Naive B cell (primary cell): ENCODE data around the gene KHSRP. TPM values are rescaled to one million over a fixed set of nuclear protein-coding genes. Genes with fewer than 3 reads are reported as not detected.

Experiments used
- ATAC-seq, 2 donors: fragments of 150-1000 bp; cut with Tn5 transposase; 2 replicates each; pipeline ENCODE4 v1.10.0; 2021; ENCODE audit warnings: low read depth in 2 of 2, mild to moderate bottlenecking in 2 of 2, moderate library complexity in 2 of 2
- DNase-seq: peaks from one replicate; pipeline ENCODE4 v3.0.0; 2022
- H3K27ac Mint-ChIP-seq, 6 donors: one replicate each; pipeline ENCODE4 v1.8.0; 2020 to 2022; ENCODE audit warnings: mild to moderate bottlenecking in 6 of 6, mixed read lengths in 6 of 6, moderate library complexity in 5 of 6, inconsistent platforms in 2 of 6
- H3K27me3 Mint-ChIP-seq, 3 donors: one replicate each; pipeline ENCODE4 v1.8.0; 2021 to 2022; ENCODE audit warnings: mixed read lengths in 3 of 3, mild to moderate bottlenecking in 1 of 3
- H3K36me3 Mint-ChIP-seq, 2 donors: one replicate each; pipeline ENCODE4 v1.8.0; 2020 to 2022; ENCODE audit warnings: mixed read lengths in 2 of 2, inconsistent platforms in 1 of 2, mild to moderate bottlenecking in 1 of 2
- H3K4me1 Mint-ChIP-seq, 3 donors: one replicate each; pipeline ENCODE4 v1.8.0; 2020 to 2022; ENCODE audit warnings: mixed read lengths in 3 of 3, inconsistent platforms in 1 of 3, mild to moderate bottlenecking in 1 of 3, moderate library complexity in 1 of 3
- H3K4me3 Mint-ChIP-seq, 8 donors: one replicate each; pipeline ENCODE4 v1.8.0; 2020 to 2022; ENCODE audit warnings: mild to moderate bottlenecking in 8 of 8, mixed read lengths in 8 of 8, moderate library complexity in 8 of 8, inconsistent platforms in 2 of 8
- H3K9me3 Mint-ChIP-seq, 7 donors: one replicate each; pipeline ENCODE4 v1.8.0; 2020 to 2022; ENCODE audit warnings: mixed read lengths in 7 of 7, mild to moderate bottlenecking in 5 of 7, inconsistent platforms in 2 of 7, moderate library complexity in 1 of 7
- polyA plus RNA-seq, 6 donors: library from polyadenylated mRNA; unstranded; fragments of 300-500 nt; fragmentation: Illumina TruSeq; gene quantifications; one replicate each; pipeline ENCODE4 v1.2.3, GENCODE V29; 2021; ENCODE audit warnings: low read depth in 6 of 6

KHSRP gene
- polyA plus RNA-seq, 6 donors from 2014 or later: 12.1 to 26.3 (median 20.6) TPM

GRCh38 chr19:6423499-6424194 lies 964 bp downstream of the KHSRP start:
- ATAC-seq: no peak
- Mint-ChIP-seq H3K27ac (peak overlapping the region in 5 of 6 donors; percentile 67 to 85 (median 79)), H3K36me3 (no peaks in the 10 kb centered on the region)

DNA sequence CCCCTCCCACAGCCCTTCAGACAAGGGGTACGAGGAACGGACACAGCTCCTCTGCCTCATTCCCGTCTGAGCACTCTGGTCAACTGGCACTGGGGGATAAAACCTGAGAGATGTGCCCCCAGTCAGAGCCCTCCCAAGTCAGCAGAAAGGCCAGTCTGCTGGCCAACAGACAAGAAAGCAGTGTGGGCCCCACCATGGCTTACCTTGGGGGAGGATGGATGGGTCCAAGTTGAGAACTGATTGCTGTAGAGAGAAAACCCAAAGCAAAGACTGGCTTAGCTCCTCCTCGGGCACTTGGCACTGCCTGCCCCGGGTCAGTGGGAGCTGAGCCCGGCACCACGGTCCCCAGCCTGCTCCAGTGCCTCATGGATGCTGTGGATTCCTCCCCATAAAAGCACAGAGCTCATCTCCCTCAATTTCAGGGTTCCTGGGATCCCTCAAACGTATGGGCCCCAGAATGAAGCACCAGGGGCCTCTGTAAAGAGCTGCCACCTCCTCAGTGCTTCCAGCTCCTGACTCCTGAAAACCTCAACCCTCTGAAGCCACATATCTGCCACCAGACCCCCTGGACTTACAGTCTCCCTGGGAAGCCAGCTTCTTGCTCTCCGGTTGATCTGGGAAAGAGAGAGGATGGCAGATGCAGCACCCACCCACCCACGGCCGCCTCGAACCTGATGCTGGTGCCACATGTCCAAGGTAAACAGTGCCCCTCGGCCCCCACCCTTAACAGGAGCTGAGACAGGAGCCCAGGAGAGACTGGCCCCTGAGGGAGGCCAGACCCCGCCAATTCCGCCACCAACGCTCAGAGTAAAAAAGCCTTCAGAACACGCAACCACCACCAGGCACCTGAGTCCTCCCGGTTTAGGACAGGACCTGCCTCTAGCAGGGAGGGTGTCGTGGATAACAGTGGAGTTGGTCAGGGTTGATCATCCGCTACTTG lies 3.3 kb downstream of the KHSRP start:
- Mint-ChIP-seq H3K27me3 (no peaks in the 10 kb centered on the region), H3K4me3 (peak overlapping the region in 4 of 8 donors; percentile 12 to 88 (median 45)), H3K36me3 (no peaks in the 10 kb centered on the region), H3K27ac (peak overlapping the region in 3 of 6 donors; percentile 50 to 64 (median 51)), H3K4me1 (peaks cover 28 to 37% (median 34%) of the 10 kb centered on the region in 3 donors), H3K9me3 (peaks cover 0 to 4% (median 0%) of the 10 kb centered on the region in 7 donors)
- no peak for DNase-seq
- no peak for ATAC-seq

More at GRCh38 chr19:6423499-6424194, 964 bp downstream of the KHSRP start:
- H3K4me3 Mint-ChIP-seq: peak overlapping the region; percentile 56 to 92 (median 86)
- H3K9me3 Mint-ChIP-seq: peaks cover 0 to 4% (median 0%) of the 10 kb centered on the region in 7 donors
- H3K4me1 Mint-ChIP-seq: peaks cover 30 to 37% (median 34%) of the 10 kb centered on the region in 3 donors
- H3K27me3 Mint-ChIP-seq: peaks cover 0 to 6% (median 0%) of the 10 kb centered on the region in 3 donors
- no peak for DNase-seq

DNA sequence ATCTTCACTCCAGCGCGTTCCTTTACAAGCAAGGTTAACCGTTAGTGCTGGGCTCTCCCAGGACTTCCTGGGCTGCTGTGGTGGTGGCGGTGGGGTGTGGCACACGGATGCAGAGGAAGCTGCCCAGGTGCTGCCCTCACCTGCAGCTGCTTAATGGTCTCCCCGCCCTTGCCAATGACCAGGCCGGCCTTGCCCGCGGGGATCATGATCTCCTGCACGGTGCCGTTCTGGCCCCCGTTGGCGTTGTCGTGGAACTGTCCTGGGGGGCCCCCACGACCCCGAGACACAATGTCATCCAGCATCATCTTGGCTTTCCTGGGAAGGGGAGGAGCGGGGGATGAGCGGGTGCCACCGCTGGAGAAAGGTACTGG lies 6.1 kb downstream of the KHSRP start:
- no peaks in the 10 kb centered on the region for H3K27me3 Mint-ChIP-seq
- no peaks in the 10 kb centered on the region for H3K9me3 Mint-ChIP-seq
- DNase-seq: no peak
- H3K4me1 Mint-ChIP-seq: peaks cover 15 to 23% (median 22%) of the 10 kb centered on the region in 3 donors
- no peak for ATAC-seq
- no peak overlapping the region for H3K27ac Mint-ChIP-seq
- no peaks in the 10 kb centered on the region for H3K36me3 Mint-ChIP-seq
- peak overlapping the region in 1 of 8 donors; percentile 41 for H3K4me3 Mint-ChIP-seq

DNA sequence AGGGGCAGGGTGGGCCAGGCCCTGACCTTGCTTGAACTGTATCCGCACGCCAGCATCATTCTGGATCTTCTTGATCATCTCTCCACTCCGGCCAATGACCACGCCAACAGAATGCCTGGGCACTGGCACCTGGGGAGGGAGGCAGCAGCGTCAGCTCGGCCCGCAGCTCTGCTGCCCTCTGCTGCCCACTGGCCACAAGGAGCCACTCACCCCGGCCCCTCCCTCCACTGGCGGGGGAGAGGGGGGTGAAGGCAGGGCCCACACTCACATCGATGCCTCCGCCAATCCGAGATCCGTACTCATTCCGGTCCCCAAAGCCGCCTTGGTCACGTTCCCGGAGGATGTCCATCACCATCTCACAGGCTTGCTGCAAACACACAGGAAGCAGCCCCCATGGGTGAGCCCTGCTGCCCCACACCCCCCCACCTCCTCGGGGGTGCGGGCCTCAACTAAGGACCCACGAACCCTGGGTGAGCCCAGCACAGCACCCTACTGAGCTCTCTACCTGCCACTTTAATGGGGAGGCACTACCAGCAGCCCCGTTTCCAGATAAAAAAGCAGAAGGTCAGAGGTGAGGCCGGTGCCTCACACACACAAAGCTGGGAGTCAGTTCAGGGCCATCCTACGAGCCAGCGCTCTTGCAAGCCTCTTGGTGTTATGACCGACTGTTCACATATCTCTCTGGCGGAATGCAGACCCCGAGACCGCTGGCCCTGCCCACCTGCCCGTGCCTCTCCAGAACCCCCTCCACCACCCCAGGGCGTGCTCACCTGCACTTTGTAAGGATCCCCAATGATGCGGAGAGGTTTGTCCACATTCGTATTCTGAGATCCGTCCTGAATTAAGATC lies 6.7 kb downstream of the KHSRP start:
- no peaks in the 10 kb centered on the region for H3K27me3 Mint-ChIP-seq
- H3K27ac Mint-ChIP-seq: no peak overlapping the region
- no peaks in the 10 kb centered on the region for H3K36me3 Mint-ChIP-seq
- DNase-seq (no peak), ATAC-seq (no peak)
- no peaks in the 10 kb centered on the region for H3K9me3 Mint-ChIP-seq
- no peak overlapping the region for H3K4me3 Mint-ChIP-seq
- peaks cover 9 to 17% (median 16%) of the 10 kb centered on the region in 3 donors for H3K4me1 Mint-ChIP-seq

- Mint-ChIP-seq H3K27ac (no peak overlapping the region), H3K4me3 (no peak overlapping the region), H3K27me3 (no peaks in the 10 kb centered on the region), H3K9me3 (no peaks in the 10 kb centered on the region), H3K4me1 (peaks cover 0 to 6% (median 5%) of the 10 kb centered on the region in 3 donors), H3K36me3 (no peaks in the 10 kb centered on the region)
- ATAC-seq (no peak), DNase-seq (no peak)
Observed at GRCh38 chr19:6416658-6417405, 7.8 kb downstream of the KHSRP start.

DNA sequence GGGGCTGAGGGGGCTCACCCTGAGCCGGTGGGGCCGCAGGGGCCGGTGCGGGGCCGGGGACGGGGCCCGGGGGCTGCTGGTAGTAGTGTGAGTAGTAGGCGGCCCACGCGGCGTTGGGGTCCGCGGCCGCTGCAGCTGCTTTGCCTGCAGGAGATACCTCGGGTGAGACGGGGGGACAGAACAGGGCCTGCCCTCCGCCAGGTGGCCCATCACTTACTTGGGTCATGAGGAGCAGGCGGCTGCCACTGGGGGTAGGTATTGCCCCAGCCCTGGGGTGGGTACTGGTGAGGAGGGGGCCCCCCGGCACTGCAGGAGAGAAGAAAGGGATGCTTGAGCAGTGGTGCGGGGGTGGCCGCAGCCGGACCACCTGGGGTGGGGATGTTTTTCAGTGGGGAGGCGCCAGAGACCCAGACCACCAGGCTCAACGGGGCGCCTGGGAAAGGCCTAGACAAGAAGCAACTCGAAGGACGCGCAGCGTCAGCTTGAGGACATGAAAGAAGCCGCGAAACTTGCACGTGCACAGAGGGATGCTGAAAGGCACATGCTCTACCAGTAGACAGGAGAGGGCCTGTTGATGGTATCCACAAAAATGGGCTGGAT lies 8.9 kb downstream of the KHSRP start:
- Mint-ChIP-seq H3K27me3 (no peaks in the 10 kb centered on the region), H3K36me3 (no peaks in the 10 kb centered on the region), H3K4me3 (no peak overlapping the region), H3K27ac (no peak overlapping the region), H3K4me1 (no peaks in the 10 kb centered on the region), H3K9me3 (no peaks in the 10 kb centered on the region)
- no peak for DNase-seq
- ATAC-seq: no peak

- no peaks in the 10 kb centered on the region for H3K27me3 Mint-ChIP-seq
- DNase-seq (no peak), ATAC-seq (no peak)
- no peaks in the 10 kb centered on the region for H3K9me3 Mint-ChIP-seq
- no peaks in the 10 kb centered on the region for H3K4me1 Mint-ChIP-seq
- H3K36me3 Mint-ChIP-seq: no peaks in the 10 kb centered on the region
- no peak overlapping the region for H3K4me3 Mint-ChIP-seq
- no peak overlapping the region for H3K27ac Mint-ChIP-seq
Observed at GRCh38 chr19:6414793-6415590, 9.6 kb downstream of the KHSRP start.

GRCh38 chr19:6413721-6414643 lies 10.6 kb downstream of the KHSRP start:
- H3K36me3 Mint-ChIP-seq: no peaks in the 10 kb centered on the region
- ATAC-seq: no peak
- H3K27me3 Mint-ChIP-seq: no peaks in the 10 kb centered on the region
- H3K4me3 Mint-ChIP-seq: no peak overlapping the region
- H3K9me3 Mint-ChIP-seq: no peaks in the 10 kb centered on the region
- H3K27ac Mint-ChIP-seq: no peak overlapping the region
- H3K4me1 Mint-ChIP-seq: no peaks in the 10 kb centered on the region
- no peak for DNase-seq

DNA sequence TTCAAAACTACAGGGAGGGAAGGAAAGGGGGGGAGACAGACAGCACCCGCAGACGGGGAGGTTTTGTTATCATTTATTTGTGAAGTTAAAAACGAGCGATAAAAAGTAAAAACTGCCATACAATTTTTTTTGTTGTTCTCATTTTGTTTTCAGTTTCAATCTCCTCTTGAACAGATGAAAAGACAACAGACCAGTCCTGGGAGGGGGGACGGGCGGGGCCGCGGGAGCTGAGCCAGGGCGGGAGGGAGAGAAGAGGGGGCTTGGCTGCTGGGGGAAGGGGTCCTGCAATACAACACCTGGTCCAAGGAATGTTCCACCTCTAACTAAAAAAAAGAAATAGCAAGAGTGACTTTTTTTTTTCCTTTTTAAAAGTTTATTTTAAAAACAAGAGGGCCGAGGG lies 11.3 kb downstream of the KHSRP start:
- Mint-ChIP-seq H3K36me3 (no peaks in the 10 kb centered on the region), H3K27me3 (no peaks in the 10 kb centered on the region), H3K9me3 (no peaks in the 10 kb centered on the region), H3K27ac (no peak overlapping the region), H3K4me3 (no peak overlapping the region), H3K4me1 (no peaks in the 10 kb centered on the region)
- no peak for DNase-seq
- ATAC-seq: no peak

DNA sequence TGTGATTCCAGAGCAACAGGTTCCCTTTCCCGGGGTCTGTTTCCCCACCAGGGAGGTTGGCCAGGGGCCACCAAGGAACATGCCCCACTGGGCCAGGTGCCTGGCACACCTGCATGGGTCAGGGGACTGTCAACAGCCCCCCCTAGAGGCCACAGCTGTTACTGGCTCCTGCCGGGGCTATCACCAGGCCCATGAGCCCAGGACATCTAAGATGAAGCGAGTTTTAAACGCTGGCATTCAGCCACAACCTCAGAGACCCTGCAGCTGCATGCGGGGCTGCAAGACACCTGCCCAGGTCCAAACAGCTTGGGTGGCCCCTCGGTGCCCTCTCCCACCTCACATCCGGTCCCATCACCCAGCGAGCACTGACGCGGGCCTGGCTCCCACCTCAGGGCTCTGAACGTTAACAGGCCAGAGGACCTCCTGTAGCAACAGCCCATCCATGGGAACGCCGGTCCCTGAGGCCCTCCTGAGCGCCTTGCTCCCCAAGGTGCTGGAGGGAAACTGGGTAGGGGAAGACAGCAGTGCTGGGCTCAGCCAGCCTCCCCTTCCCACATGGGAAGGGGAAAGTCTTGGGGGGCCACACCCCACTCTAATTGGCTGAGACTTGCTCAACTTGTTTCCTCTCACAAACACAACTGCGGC lies 12.0 kb downstream of the KHSRP start:
- H3K4me3 Mint-ChIP-seq: no peak overlapping the region
- no peaks in the 10 kb centered on the region for H3K9me3 Mint-ChIP-seq
- no peaks in the 10 kb centered on the region for H3K27me3 Mint-ChIP-seq
- no peaks in the 10 kb centered on the region for H3K36me3 Mint-ChIP-seq
- ATAC-seq (peak; percentile 58 to 71), DNase-seq (peak; percentile 17)
- no peaks in the 10 kb centered on the region for H3K4me1 Mint-ChIP-seq
- no peak overlapping the region for H3K27ac Mint-ChIP-seq

DNA sequence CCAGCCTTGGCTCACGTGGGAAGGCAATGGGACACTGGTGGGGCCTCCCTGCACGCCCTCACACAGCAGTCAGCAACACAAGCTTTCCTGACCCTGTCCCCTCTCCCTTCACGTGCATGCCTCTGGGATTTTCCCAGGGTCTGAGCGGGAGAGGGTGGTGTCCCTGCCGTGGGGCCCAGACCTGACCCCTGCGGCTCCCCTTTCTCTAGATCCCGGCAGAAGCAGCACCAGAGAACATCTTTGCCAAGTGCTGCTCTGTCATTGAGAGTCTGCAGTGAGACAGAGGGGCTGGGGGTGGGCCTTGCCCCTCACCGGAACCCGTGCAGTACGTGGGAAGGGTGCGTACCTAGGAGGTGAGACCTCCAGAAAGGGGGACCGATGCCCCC lies 12.6 kb downstream of the KHSRP start:
- H3K9me3 Mint-ChIP-seq: no peaks in the 10 kb centered on the region
- DNase-seq: no peak
- peak overlapping the region in 1 of 6 donors; percentile 38 for H3K27ac Mint-ChIP-seq
- H3K36me3 Mint-ChIP-seq: no peaks in the 10 kb centered on the region
- no peak overlapping the region for H3K4me3 Mint-ChIP-seq
- no peaks in the 10 kb centered on the region for H3K4me1 Mint-ChIP-seq
- no peak for ATAC-seq
- no peaks in the 10 kb centered on the region for H3K27me3 Mint-ChIP-seq
